ENCODE data around the gene MAP4.

The MAP4 gene

GRCh38 chr3:47956521-47956920, 59.7 kb downstream of the MAP4 start:
- no peak for DNase-seq

GRCh38 chr3:47954567-47954966, 61.6 kb downstream of the MAP4 start:
- no peak for DNase-seq

DNA sequence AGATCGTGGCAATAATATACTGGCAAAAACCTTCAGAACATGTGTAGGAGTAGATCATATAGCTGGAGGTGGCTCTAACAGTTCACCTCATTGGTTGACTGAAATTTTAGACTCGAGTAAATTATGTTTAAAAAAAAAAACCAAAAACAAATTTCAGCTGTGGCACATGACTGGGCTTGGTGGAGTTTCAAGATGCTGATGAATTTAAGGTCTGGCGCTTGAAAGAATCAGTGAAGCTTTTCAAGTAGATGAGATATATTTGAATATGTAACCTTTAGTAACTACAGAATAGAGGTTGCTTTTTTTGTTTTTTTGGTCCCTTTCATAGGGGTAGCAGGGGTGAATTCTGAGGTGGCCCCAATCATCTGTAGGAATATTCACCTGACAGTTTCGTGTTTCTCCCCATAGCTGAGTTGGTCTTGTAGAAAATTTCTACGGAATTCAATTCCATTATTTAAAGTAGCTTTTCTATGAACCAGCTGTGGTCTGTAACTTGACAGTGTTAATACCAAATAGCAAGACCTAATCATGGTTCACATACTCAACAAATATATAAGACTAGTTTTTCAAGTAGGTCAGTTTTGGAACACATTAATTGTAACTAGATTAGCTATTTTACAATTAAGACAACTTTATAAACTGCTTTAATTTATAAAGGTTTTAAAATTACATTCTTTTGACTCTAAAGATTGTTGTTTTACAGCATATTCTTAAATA, 65.6 kb downstream of the MAP4 start:
- DNase-seq, result no peak

GRCh38 chr3:47949979-47950378, 66.2 kb downstream of the MAP4 start:
- DNase-seq, result no peak

- no peak for DNase-seq
These were observed 76.0 kb downstream of the MAP4 start for GRCh38 chr3:47940232-47940631.

DNA sequence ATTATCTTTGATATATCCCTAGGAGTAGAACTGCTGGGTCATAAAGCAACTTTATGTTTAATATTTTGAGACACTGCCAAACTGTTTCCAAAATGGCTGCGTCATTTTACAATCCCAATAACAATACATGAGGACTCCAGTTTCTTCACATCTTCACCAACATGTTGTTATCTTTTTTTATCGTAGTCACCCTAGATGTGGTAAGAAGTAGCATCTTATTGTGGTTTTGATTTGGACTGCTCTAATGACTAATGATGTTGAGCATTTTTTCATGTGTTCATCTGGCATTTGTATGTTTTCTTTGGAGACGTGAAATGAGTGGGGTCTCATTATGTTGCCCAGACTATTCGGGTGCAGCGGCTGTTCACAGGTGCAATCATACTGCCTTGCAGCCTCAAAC, 83.8 kb downstream of the MAP4 start:
- DNase-seq, result no peak

DNA sequence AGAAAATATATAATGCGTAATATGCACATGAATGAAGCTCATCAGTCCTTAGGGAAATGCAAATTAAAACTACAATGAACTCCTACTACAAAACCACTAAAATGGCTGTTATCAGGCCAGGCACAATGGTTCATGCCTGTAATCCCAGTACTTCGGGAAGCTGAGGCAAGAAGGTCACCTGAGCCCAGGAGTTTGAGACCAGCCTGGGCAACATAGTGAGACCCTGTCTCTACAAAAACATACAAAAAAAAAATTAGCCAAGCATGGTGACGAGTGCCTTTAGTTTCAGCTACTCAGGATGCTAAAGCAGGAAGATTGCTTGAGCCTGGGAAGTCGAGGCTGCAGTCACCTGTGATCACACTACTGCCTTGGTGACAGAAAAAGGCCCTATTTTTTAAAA, 85.2 kb downstream of the MAP4 start:
- DNase-seq, result no peak

GRCh38 chr3:47916696-47917095, 99.5 kb downstream of the MAP4 start:
- no peak for DNase-seq

GRCh38 chr3:47916201-47916600, 100.0 kb downstream of the MAP4 start:
- no peak for DNase-seq

- DNase-seq, result no peak
These were observed 104.2 kb downstream of the MAP4 start for GRCh38 chr3:47912006-47912504.

DNA sequence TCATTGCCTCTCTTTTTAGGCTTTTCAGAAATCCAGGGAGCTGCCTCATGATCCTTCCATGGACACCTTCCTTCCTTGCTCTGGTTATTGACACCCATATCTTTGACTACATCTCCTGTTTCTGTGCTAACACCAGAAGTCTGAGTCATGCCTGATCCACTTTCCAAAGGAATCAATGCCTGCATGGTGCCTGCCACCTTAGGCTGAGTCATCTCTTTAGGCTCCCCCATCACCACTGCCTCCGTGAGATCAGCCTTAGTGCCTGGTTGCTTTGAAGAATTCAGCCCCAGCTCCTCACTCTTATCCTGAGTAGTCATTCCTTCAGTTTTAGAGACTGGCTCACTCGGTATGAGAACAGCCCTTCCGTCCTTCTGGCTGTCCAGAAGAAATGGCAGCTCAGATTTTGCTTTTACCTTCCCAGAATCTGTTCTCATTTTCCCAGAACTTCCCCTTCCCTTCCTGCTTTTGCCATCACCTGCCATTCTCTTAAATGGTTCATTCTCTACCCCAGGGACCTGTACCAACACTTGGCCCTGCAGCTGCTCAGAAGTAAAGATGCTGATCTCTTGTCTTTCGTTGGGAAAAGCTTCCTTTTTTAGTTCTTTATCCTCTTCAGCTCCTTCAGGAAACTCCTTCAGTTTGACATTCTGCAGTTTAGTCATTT, 105.3 kb downstream of the MAP4 start:
- DNase-seq, result peak; percentile 51

- peak; percentile 83 for DNase-seq
These were observed 106.0 kb downstream of the MAP4 start for GRCh38 chr3:47910233-47910632.

DNA sequence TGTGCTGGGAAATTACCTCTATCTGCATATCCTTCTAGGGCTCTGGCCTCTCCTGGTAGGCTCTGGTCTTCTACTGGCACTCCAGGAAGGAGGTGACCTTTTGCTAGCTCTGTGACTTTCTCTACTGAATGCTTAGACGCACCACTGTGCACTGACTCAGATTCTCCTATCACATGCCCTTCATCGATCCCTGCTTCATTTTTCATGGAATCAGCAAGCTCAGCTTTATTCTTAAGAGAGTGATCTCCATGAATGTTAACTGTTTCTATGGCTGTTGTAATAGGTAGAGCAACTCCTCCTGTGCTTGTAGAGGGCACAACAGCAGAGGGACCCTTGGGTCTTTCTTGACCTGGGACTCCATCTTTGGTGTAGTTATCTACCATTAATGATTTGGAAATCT, 106.6 kb downstream of the MAP4 start:
- no peak for DNase-seq

- DNase-seq, result no peak
These were observed 107.5 kb downstream of the MAP4 start for GRCh38 chr3:47908744-47909143.

GRCh38 chr3:47907784-47908183, 108.4 kb downstream of the MAP4 start:
- DNase-seq, result no peak

DNA sequence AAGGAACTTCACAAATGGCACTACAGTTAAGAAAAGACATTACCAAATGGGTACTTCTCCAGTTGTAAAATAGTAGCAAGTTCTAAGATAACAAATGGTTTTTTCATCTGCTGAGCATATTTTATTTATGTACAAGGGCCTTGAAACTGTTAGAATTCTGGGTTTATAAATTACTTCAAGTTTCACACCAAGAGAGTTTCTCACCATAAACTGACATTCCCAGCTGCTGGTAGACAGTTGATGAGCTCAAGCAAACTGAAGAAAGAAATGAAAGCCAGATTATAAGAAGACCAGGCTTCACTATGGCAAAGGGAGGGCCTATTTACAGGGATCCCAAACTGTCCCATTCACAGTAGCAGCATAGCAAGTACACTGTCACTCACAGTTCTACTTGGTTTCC, 113.5 kb downstream of the MAP4 start:
- no peak for DNase-seq

DNA sequence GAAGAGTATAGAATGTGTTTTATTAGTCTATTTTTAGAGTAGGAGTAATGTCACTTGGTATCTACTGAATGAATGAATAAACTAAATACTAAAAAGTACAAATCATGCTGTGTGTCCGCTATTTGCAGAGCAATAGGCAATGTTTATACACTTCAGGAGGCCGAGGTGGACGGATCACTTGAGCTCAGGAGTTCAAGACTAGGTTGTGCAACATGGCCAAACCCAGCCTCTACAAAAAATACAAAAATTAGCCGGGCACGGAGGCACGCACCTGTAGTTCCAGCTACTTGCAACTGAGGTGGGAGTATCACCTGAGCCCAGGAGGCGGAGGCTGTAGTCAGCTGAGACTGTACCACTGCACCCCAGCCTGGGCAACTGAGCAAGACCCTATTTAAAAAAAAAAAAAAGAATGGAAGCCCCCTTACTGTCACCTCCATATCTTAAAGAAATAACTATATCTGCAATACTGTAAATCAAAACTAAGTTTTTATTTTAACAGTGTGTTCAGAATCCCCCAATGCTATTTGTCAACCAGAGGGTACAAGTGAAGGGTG, 114.9 kb downstream of the MAP4 start:
- DNase-seq, result no peak

DNA sequence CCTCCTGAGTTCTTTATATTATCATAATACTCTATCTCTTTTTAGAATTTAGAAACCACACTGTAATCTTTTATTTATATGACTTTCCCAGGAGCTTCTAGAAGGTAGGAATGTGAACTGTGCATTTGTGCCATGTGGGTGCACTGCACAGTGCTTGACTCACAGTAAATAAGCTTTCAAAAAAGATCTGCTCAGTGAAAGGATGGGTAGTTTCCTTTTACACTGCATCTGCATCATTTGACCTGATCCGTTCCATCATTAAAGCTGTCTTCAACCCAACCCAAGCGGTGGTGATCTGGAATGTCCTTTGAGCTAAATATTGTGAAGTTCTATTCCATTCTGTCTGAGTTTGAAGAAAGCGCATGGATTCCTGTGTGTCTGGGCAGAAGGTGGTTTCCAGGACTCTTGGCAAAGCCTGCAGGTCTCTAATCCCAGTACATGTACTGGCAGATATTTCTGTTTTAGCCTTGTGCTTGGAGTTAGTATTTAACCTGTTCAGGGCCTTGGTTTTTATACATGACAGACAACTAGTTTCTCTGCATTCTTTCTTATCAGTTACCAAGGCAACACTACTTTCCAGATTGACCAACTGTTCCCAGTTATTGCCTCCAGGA, 116.6 kb downstream of the MAP4 start:
- no peak for DNase-seq

DNA sequence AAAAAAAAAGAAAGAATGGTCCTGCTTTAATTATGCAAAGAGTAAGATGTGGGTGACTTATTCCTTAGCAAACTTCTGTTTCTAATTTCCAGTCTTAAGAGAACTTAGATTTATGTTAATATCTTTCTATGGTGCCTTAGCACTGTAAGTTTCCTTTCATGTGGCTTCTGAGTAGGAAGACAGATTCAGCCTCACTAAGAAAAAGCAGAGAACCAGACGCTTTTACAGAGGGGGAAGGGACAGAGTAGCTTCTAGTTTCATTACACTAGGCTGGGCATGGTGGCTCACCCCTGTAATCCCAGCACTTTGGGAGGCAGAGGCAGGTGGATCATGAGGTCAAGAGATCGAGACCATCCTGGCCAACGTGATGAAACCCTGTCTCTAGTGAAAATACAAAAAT, 118.3 kb downstream of the MAP4 start:
- no peak for DNase-seq

- DNase-seq, result no peak
These were observed 119.5 kb downstream of the MAP4 start for GRCh38 chr3:47896736-47897135.

DNA sequence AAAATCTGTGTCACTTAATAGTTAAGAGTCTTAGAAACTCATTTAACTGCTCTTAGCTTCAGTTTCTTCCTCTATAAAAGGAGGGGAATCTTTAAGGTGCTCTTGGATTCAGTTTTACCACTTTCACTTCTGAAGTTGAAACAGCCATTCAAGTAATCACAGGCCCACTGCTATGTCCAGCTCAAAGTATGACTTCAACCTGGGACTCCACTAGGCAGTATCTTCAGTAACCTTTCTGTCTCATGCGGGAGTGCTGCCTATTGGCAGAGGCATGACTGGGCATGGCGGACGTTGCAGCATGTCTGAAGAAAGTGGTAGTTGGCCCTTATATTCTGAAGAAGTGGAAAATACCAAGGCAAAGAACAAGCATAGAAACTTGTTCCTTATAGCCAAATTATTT, 121.0 kb downstream of the MAP4 start:
- DNase-seq, result no peak

GRCh38 chr3:47892286-47893040, 123.8 kb downstream of the MAP4 start:
- no peak for DNase-seq

- DNase-seq, result no peak
These were observed 124.6 kb downstream of the MAP4 start for GRCh38 chr3:47891613-47892005.
